ENCODE data around the gene GGA2. TPM values are rescaled to one million over a fixed set of nuclear protein-coding genes. Genes with fewer than 3 reads are reported as not detected.
A peak's percentile ranks its signal among the peaks of the same experiment; 100 is the strongest.

Gene GGA2
- total RNA-seq, 4 donors from 2014 or later: 21.7 to 51.8 (median 36.9) TPM

DNA sequence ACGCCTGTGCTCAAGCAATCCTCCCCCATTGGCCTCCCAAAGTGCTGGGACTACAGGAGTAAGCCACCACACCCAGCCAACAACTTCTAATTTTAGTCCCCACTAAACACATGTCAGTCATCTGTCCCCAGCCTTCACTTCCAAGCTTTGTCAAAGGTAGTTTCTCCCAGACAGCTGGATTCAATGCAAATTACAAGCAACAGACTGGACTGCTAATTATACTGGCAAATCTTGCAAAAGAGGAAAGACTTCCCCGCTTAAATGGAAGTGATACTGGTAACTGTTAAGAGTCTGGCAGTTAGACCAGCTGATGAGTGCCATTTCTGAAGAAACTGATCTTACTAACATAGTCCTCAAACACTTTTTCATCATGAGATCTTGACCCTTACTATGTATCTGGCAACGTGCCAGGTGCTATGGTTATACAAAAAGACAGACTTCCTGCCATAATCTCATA lies 8.2 kb upstream of the GGA2 start:
- in situ Hi-C loops (cut with MboI; ENCODE audit: low pct_ligation_motif_present in 1 of 4, low pct_unique_long_range_greater_than_20kb in 1 of 4, low sequenced_read_pairs in 3 of 4) (no loop called here), intact Hi-C loops (cut with DNase I; ENCODE audit: low total_unique reads) (no loop called here)
- no peaks in the 10 kb centered on the region for H3K9me3 ChIP-seq
- DNase-seq: no peak
- WGBS, 2 donors (ENCODE audit: low coverage in 1 of 2): 65 to 68% methylated on average over 2 to 3 of the region's 3 CpGs
- no peak overlapping the region for H3K4me3 ChIP-seq
- TF ChIP-seq POLR2AphosphoS5 (IDR thresholded peaks at IDR 0.05) (no peak), POLR2A (IDR thresholded peaks at IDR 0.05) (no peak), EP300 (IDR thresholded peaks at IDR 0.05; ENCODE audit: low read depth) (no peak)
- TF ChIP-seq, protein P1, sequence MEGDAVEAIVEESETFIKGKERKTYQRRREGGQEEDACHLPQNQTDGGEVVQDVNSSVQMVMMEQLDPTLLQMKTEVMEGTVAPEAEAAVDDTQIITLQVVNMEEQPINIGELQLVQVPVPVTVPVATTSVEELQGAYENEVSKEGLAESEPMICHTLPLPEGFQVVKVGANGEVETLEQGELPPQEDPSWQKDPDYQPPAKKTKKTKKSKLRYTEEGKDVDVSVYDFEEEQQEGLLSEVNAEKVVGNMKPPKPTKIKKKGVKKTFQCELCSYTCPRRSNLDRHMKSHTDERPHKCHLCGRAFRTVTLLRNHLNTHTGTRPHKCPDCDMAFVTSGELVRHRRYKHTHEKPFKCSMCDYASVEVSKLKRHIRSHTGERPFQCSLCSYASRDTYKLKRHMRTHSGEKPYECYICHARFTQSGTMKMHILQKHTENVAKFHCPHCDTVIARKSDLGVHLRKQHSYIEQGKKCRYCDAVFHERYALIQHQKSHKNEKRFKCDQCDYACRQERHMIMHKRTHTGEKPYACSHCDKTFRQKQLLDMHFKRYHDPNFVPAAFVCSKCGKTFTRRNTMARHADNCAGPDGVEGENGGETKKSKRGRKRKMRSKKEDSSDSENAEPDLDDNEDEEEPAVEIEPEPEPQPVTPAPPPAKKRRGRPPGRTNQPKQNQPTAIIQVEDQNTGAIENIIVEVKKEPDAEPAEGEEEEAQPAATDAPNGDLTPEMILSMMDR (IDR thresholded peaks at IDR 0.05): no peak
- peaks cover 0 to 7% (median 0%) of the 10 kb centered on the region in 4 donors for H3K36me3 ChIP-seq
- peaks cover 0 to 4% (median 1%) of the 10 kb centered on the region in 4 donors for H3K4me1 ChIP-seq
- H3K27ac ChIP-seq: peak overlapping the region in 2 of 4 donors; percentile 17 to 22
- no peaks in the 10 kb centered on the region for H3K27me3 ChIP-seq

DNA sequence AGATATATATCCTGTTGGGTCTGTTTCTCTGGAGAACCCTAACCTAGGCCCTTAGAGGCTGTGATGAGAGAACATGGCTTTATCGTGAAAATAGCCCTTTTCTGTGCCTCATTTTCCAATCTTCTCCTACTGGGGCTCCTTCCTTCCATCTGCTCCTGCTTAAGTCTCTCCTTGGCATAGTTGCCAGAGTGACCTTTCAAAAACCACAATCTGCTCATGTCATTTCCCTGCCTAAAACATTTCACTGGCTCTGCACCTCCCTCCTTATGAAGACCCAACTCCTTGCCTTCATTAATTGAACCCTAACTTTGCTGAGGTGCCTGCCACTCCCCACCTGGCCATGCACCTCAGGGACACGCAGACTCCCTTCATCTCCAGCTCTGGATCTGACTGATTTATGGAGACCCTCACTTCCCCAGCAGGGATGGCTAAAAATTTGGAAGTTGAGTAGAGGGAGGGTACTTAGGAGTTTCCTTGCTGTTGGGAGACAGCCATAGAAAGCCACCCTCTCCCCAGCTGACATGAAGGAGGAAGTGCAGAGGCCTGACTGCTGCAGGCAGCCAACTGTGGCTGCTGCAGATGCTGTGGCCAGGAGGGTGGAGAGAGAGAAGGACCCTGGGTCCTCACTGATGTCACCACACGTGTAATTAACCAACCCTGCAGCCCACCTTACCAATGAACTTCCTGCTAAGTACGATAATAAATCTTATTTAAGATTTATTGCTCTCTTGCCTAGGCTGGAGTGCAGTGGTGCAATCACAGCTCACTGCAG lies 6.3 kb upstream of the GGA2 start:
- Histone ChIP-seq H3K9me3 (no peaks in the 10 kb centered on the region), H3K27ac (no peak overlapping the region), H3K27me3 (no peaks in the 10 kb centered on the region), H3K36me3 (no peaks in the 10 kb centered on the region), H3K4me3 (no peak overlapping the region), H3K4me1 (peaks cover 0 to 4% (median 1%) of the 10 kb centered on the region in 4 donors)
- intact Hi-C loops (cut with DNase I; ENCODE audit: low total_unique reads): no loop called here
- no peak for DNase-seq
- TF ChIP-seq POLR2A (IDR thresholded peaks at IDR 0.05): no peak
- no peak for TF ChIP-seq POLR2AphosphoS5 (IDR thresholded peaks at IDR 0.05)
- no peak for TF ChIP-seq EP300 (IDR thresholded peaks at IDR 0.05; ENCODE audit: low read depth)
- TF ChIP-seq, protein P1 (IDR thresholded peaks at IDR 0.05): no peak
- 71 to 92% methylated on average over 2 to 4 of the region's 4 CpGs for WGBS, 2 donors (ENCODE audit: low coverage in 1 of 2)
- in situ Hi-C loops (cut with MboI; ENCODE audit: low pct_ligation_motif_present in 1 of 4, low pct_unique_long_range_greater_than_20kb in 1 of 4, low sequenced_read_pairs in 3 of 4): no loop called here

DNA sequence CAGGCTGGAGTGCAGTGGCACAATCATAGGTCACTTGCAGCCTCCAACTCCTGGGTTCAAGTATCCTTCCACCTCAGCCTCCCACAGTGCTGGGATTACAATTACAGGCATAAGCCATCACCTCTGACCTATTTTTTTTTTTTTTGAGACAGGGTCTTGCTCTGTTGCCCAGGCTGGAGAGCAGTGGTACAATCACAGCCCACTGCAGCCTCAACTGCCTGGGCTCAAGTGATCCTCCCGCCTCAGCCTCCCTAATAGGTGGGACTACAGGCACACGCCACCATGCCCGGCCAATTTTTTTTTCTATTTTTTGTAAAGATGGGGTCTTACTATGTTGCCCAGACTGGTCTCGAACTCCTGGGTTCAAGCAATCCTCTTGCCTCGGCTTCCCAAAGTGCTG lies 5.6 kb upstream of the GGA2 start:
- intact Hi-C loops (cut with DNase I; ENCODE audit: low total_unique reads): no loop called here

More for the DNA sequence above, 5.6 kb upstream of the GGA2 start:
- TF ChIP-seq EP300 (IDR thresholded peaks at IDR 0.05; ENCODE audit: low read depth) (no peak), POLR2AphosphoS5 (IDR thresholded peaks at IDR 0.05) (no peak), POLR2A (IDR thresholded peaks at IDR 0.05) (no peak)
- TF ChIP-seq, protein P1 (IDR thresholded peaks at IDR 0.05): no peak
- Histone ChIP-seq H3K4me3 (no peak overlapping the region), H3K27me3 (no peaks in the 10 kb centered on the region), H3K27ac (no peak overlapping the region), H3K9me3 (no peaks in the 10 kb centered on the region), H3K4me1 (peaks cover 0 to 4% (median 1%) of the 10 kb centered on the region in 4 donors), H3K36me3 (no peaks in the 10 kb centered on the region)
- in situ Hi-C loops (cut with MboI; ENCODE audit: low pct_ligation_motif_present in 1 of 4, low pct_unique_long_range_greater_than_20kb in 1 of 4, low sequenced_read_pairs in 3 of 4): no loop called here
- no peak for DNase-seq
- 96 to 100% methylated on average over 5 of the region's 5 CpGs for WGBS, 2 donors (ENCODE audit: low coverage in 1 of 2)
